GM19239 (cell line): ENCODE measurements around the gene RENBP.

Experiments used
- DNase-seq: peaks from one replicate; pipeline ENCODE4 v3.0.0; 2011; ENCODE audit warnings: low spot score; ENCODE audit not compliant: insufficient read length
- FAIRE-seq: peaks from 2 replicates; lab custom pipeline; 2011; peaks lifted over from hg19 to GRCh38; lab: Jason Lieb, UNC

Gene RENBP

DNA sequence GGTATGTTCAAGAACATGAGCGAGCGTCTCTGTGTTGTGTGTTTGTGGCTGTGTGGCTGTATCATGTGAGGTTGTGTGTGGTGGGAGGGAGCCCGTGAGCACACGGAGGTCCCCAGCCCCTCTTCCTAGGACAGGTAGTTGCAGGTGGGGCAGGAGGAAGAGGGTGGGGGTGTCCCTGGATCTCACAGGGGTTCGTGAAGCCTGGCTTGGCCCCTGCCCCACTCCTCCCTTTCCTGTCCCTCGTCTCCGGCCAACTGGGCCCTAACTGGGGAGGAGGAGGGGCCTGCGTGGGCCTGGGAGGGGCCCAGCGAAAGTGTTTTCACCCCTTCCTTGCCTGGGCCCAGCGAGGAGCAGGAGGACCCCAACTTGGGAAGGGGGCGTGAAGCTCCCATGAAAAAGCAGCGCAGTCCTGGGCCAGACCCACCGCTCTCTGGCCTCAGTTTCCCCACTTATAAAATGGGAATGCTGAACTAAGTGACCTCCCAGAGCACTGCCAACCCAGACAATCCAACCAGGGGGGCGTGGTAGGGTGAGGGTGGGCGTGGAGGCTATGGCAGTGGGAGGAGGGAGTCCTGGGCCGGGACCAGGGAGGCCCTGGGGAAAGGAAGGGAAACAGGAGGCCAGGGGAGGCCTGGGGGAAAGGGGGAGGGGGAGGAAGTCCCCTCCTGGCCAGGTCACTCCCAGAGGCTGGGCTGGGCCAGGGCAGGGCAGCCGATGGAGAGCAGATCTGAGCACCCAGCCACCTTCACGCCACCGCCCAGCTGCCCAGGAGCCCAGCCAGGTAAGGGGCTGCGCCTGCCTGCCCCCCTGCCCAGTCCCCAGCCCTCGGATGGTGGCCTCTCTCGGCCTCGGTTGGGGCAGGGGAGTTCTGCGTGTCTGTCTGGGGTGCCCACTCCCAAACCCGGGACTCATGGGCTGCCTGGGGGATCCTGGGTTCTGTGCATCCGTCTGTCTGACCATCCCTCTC is 40.2 kb downstream of the RENBP start, which contains the start of gene AVPR2:
TSS of gene AVPR2 (plus strand) at position 683 of the 967 bp plus-strand sequence. CDS start 473 bp downstream, outside the sequence.
- no peak for DNase-seq
- FAIRE-seq, result no peak

DNA sequence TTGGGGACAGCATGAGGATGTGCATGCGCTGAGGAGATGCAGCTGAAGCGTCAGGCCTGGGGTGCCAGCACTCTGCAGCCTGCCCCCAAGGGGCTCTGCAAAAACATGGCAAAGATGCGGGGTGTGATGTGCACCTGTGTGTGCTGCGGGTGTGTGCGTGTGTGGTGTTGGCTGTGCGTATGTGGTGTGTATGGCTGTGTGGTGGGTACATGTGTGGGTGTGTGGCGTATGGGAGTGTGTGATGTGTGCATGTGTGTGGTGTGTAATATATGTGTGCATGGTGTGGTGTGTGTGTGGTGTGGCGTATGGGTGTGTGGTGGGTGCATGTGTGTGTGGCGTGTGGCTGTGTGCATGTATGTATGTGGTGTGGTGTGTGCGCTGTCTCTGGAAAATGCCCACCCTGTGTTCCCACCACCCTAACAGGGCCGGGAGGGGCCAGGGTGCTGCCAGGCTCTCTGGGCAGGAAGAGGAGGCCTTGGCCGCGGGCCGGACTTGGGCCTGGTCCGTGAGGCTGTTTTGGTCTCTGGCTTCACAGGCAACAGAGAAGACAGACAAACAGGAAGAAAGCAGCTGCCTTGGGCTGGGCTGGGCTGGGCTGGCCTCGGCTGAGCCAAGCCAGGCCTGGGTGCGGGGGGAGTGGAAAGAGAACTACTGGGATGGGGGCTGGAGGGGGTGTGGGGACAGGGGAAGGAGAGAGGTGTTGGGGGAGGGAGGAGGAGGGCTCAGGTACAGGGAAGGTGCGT is 41.0 kb downstream of the RENBP start:
- no peak for DNase-seq

DNA sequence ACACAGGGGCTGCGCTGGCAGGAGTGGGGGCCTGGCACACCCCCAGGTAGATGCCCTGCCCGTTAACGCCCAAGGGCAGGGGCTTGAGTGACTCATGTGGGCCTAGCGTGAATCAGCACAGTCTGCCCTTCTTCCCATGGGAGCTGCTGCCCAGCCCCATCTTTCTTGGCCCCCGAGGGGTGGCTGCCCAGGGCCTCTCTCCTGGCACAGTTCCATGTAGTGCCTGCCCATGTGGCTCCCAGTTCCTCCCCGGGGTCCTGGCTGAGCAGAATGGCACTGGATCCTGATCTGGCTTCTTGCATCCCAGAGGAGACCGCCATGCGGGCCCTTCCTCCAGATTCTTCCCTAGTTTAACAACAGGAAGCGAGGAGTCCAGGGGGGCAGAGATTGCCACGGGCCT is 42.1 kb downstream of the RENBP start:
- FAIRE-seq (no peak), DNase-seq (no peak)

More for the DNA sequence above, 41.0 kb downstream of the RENBP start:
- no peak for FAIRE-seq

- FAIRE-seq (no peak), DNase-seq (no peak)
Measured at GRCh38 chrX:153901753-153902140, 42.7 kb downstream of the RENBP start.

DNA sequence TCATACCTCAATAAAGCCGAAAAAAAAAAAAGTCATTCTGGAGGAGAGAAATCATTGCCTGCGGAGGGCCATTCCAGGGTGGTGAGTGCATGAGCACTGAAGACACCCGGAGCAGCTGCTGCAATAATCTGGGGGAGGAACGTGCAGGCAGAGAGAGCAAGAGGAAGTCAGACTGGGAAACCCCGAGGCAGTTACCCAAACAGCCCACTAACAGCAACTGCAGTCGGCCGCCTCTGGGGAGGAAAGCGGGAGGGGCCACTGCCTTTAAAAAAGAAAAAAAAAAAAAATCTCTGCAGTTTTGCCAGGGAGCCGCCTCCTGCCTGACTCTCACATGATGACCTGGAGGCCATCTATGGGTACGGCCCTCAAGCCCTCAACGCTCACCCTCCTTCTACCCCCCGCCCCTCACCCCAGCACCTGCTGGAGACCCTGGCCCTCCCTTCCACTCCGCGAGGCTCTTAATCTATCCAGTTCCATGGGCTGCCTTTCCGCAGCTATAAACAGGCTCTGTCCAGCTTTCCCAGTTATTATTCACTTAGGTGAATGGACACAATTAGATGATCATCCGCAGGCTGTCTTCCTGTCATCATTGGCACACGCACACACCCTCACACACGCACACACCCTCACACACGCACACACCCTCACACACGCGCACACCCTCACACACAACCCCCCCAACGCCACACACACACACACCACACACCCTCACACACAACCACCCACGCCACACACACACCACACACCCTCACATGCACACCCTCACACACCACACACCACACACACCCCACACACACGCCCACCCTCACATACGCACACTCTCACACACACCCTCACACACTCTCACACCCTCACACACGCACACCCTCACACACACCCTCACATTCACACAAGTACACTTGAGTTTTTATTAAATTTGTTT is 43.4 kb downstream of the RENBP start:
- DNase-seq, result peak; percentile 62
- peak; percentile 60 for FAIRE-seq

DNA sequence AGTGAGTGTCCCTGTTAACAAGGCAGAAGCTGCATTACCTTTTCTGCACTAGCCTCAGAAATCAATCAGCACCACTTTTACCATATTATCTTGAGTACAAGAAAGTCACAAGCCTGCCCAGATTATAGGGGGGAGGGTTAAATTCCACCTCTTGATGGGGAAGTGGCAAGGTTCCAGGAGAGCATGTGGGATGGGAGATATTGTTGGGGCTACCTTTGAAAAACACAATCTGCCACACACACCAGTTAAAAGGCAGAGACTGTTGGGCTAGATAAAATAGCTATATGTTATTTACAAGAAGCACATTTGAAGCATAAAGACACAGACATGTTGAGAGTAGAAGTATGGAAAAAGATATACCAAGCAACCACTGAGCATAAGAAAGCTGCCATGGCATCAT is 46.5 kb downstream of the RENBP start:
- no peak for FAIRE-seq
- no peak for DNase-seq

GRCh38 chrX:153889123-153889522 is 55.3 kb downstream of the RENBP start:
- FAIRE-seq (no peak), DNase-seq (no peak)

DNA sequence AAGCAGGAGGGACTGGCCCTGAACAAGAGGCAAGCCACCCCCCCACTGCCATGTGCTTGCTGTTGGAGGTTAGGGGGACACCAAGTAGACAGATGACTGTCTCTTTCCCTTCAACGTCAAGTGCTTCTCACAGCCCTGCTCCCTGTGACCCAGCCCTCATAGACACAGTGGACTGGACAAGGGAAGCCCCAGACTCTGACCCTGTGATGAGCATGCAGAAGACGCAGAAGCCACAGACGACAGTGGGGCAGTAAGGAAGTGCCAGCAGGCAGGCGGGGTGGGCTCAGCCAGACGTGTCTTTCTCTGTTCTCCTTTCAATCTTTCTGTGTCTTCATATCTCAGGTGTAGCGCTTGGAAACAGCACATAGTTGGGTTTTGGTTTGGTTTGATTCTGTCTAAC is 56.1 kb downstream of the RENBP start:
- DNase-seq (no peak), FAIRE-seq (peak; percentile 77)

DNA sequence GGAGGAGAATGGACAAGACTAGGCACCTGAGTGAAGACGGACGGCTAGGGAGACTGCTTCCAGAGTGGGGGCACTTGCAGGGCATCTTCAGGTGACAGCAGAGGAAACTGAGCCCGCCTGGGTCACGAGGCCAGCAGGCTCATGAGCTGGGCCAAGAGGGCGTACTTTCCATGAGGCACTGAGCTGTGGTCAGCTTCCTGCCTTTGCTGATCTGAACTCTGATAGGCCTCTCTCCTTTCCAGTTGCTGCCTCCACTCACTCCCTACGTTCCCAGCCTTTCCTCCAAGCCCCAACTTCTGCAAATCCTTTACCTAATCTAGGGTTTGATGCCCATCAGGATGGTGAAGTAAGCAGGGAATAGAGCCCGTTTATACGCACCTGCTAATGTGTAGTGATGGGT is 57.1 kb downstream of the RENBP start:
- no peak for FAIRE-seq
- DNase-seq, result no peak

DNA sequence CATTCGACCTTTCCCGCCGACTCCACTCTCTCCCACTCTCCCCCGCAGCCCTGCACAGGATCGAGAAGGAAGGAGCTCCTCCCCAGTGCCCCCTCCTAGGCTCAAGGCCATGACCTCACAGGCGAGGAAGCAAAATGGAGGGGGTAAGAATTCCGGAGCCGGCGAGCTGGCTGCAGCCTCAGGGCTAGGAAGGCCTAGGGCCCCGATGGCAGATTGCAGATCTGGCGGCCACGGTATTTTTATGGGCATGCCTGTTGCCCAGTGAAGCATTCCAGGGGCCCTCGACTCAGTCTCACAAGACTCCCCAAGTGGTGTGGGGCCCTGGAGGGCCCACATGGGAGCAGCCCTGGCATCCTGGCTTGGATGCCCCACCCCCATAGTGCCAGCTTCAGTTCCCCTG is 57.5 kb downstream of the RENBP start:
- FAIRE-seq, result no peak
- DNase-seq, result no peak

GRCh38 chrX:153885968-153886903 is 58.2 kb downstream of the RENBP start, which contains the start of gene L1CAM:
Gene L1CAM (minus strand): TSS chrX:153886173. CDS start chrX:153875836, 10,337 bp downstream.
- DNase-seq, result no peak
- FAIRE-seq, result no peak
